ENCODE measurements around the gene ARHGAP1.

DNA sequence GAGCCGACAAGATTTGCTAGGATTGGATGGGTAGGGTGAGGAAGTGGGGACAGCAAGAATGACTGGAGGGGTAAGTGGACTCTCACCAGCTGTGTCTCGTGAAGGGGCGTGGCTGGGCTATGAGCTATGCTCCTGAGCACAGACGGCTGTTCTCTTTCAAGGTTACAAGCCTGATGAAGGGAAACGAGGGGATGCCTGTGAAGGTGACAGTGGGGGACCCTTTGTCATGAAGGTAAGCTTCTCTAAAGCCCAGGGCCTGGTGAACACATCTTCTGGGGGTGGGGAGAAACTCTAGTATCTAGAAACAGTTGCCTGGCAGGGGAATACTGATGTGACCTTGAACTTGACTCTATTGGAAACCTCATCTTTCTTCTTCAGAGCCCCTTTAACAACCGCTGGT, 38.5 kb upstream of the ARHGAP1 start:
- TF ChIP-seq, protein P1, sequence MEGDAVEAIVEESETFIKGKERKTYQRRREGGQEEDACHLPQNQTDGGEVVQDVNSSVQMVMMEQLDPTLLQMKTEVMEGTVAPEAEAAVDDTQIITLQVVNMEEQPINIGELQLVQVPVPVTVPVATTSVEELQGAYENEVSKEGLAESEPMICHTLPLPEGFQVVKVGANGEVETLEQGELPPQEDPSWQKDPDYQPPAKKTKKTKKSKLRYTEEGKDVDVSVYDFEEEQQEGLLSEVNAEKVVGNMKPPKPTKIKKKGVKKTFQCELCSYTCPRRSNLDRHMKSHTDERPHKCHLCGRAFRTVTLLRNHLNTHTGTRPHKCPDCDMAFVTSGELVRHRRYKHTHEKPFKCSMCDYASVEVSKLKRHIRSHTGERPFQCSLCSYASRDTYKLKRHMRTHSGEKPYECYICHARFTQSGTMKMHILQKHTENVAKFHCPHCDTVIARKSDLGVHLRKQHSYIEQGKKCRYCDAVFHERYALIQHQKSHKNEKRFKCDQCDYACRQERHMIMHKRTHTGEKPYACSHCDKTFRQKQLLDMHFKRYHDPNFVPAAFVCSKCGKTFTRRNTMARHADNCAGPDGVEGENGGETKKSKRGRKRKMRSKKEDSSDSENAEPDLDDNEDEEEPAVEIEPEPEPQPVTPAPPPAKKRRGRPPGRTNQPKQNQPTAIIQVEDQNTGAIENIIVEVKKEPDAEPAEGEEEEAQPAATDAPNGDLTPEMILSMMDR (IDR thresholded peaks at IDR 0.05): no peak
- TF ChIP-seq POLR2A (IDR thresholded peaks at IDR 0.05): no peak

Measured in adrenal gland (tissue), 5 donors.